ENCODE measurements around the gene IFITM5.

DNA sequence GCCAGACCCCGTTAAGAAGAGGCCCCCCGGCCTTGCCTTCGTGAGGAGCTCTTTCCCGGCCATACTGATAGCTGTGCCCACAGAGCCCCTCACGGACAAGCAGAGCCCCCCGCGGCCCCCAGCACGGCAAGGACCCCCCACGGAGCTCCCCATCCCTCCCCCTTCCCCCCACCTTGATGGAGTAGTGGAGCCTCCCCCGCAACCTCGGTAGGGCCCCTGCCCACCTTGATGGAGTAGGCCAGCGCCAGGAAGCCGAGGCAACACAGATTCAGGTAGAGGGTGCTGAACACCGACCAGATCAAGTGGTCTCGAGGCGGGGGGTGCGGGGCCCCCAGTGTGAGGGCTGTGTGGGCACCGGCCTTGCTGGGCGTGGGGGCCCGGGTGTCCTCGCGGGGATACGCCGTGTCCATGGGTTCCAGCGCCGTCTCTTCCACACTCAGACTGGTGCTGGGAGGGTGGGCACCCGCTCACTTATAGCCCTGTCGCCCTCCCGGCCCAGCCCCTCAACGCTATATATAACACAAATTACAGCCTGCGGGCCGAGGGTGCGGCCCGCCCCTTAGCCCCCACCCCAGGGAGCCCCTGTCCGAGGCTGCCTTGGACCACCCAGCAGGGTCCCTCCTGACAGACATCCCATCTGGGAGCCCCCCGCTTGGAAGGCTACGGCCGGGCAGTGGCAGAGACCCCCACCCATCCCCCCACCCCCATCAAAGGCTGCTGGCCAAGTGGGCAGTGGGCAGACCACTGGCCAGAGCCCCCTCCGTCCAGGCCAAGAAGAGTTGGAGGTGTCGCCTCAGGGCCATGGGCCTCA is at the start of gene IFITM5:
- no peak for TF ChIP-seq CTCF (IDR thresholded peaks at IDR 0.05)
- no peak for TF ChIP-seq POLR2A (IDR thresholded peaks at IDR 0.05)

Data from thyroid gland (tissue), 4 donors.